ENCODE measurements around the gene GTF2H2C. TPM values are rescaled to one million over a fixed set of nuclear protein-coding genes. Genes with fewer than 3 reads are reported as not detected.

GTF2H2C gene
- total RNA-seq, 1 donor from 2014 or later, result 16.7 TPM

Other genes starting within 250 kb of the GTF2H2C start
- gene CCDC125, start 227.4 kb upstream of the GTF2H2C start, total RNA-seq (ENCODE audit: unreplicated experiment), result 4.8 TPM
- gene AK6, start 190.7 kb upstream of the GTF2H2C start, total RNA-seq (ENCODE audit: unreplicated experiment), result 27.1 TPM
- 59.4 TPM for gene TAF9, start 190.7 kb upstream of the GTF2H2C start, total RNA-seq (ENCODE audit: unreplicated experiment)
- 23.3 TPM for gene RAD17, start 190.4 kb upstream of the GTF2H2C start, total RNA-seq (ENCODE audit: unreplicated experiment)
- gene MARVELD2, start 145.1 kb upstream of the GTF2H2C start, total RNA-seq (ENCODE audit: unreplicated experiment), result 6.5 TPM
- gene OCLN, start 67.4 kb upstream of the GTF2H2C start, total RNA-seq (ENCODE audit: unreplicated experiment), result 26.4 TPM

Measured in endothelial cell (in vitro differentiated cells).